Panc1 (cell line): ENCODE results near the gene EFNA5.

Source experiments
- POLR2AphosphoS5 ChIP-seq: IDR thresholded peaks from 2 replicates; pipeline ENCODE4 v1.6.1; 2012; ENCODE audit warnings: mild to moderate bottlenecking, low read depth, low read length, moderate library complexity
- REST ChIP-seq, 2 experiments: IDR thresholded peaks; 2 replicates each; pipeline ENCODE4 v1.6.1; 2011 to 2012; ENCODE audit warnings: low read depth in 2 of 2, control low read depth in 1 of 2, low read length in 1 of 2, mild to moderate bottlenecking in 1 of 2, moderate library complexity in 1 of 2; ENCODE audit not compliant: insufficient read depth in 1 of 2
- SIN3A ChIP-seq: IDR thresholded peaks from 2 replicates; pipeline ENCODE4 v1.6.1; 2012; ENCODE audit warnings: low read depth, mild to moderate bottlenecking, low read length, moderate library complexity, borderline replicate concordance; ENCODE audit not compliant: insufficient read depth
- TCF7L2 ChIP-seq: IDR thresholded peaks from 2 replicates; pipeline ENCODE4 v1.6.1; 2011; ENCODE audit warnings: mild to moderate bottlenecking, low read depth, low read length, inconsistent platforms
- TF ChIP-seq, protein P1 (sequence below): fragments of 450-650 bp; IDR thresholded peaks from 2 replicates; pipeline ENCODE4 v1.5.1; 2017; ENCODE audit warnings: mild to moderate bottlenecking

- TF ChIP-seq REST (IDR thresholded peaks at IDR 0.05; ENCODE audit: insufficient read depth in 1 of 2, low read depth in 2 of 2, low read length in 1 of 2) (no peak), POLR2AphosphoS5 (no peak), TCF7L2 (no peak), SIN3A (no peak)
- TF ChIP-seq, protein P1, sequence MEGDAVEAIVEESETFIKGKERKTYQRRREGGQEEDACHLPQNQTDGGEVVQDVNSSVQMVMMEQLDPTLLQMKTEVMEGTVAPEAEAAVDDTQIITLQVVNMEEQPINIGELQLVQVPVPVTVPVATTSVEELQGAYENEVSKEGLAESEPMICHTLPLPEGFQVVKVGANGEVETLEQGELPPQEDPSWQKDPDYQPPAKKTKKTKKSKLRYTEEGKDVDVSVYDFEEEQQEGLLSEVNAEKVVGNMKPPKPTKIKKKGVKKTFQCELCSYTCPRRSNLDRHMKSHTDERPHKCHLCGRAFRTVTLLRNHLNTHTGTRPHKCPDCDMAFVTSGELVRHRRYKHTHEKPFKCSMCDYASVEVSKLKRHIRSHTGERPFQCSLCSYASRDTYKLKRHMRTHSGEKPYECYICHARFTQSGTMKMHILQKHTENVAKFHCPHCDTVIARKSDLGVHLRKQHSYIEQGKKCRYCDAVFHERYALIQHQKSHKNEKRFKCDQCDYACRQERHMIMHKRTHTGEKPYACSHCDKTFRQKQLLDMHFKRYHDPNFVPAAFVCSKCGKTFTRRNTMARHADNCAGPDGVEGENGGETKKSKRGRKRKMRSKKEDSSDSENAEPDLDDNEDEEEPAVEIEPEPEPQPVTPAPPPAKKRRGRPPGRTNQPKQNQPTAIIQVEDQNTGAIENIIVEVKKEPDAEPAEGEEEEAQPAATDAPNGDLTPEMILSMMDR, result no peak
Measured at GRCh38 chr5:107449369-107449768, 221.4 kb downstream of the EFNA5 start.
